ENCODE data around the gene PTPRD. TPM values are rescaled to one million over a fixed set of nuclear protein-coding genes. Genes with fewer than 3 reads are reported as not detected.

The PTPRD gene
- total RNA-seq, 1 experiment from 2014 or later: not detected

GRCh38 chr9:8567963-8568579, 2044.7 kb downstream of the PTPRD start:
- no TSS peak for BruUV-seq (replicated peaks)
- TF ChIP-seq CTCF (conservative IDR thresholded peaks at IDR 0.05; ENCODE audit: low read depth, low read length): no peak
- TF ChIP-seq EZH2 (IDR thresholded peaks at IDR 0.05; ENCODE audit: borderline replicate concordance, low read depth, low read length, poor library complexity, severe bottlenecking): no peak
- H3K4me3 ChIP-seq (ENCODE audit: low read depth, low read length, poor library complexity, severe bottlenecking): no peak overlapping the region
- ChIA-PET CTCF (no interaction called here), POLR2A (ENCODE audit: low non-redundant PET) (no interaction called here)
- H3K4me1 ChIP-seq (ENCODE audit: insufficient read depth, low read length, poor library complexity, severe bottlenecking): no peaks in the 10 kb centered on the region
- no peak for DNase-seq (ENCODE audit: low spot score)
- H3K9me3 ChIP-seq (ENCODE audit: low read depth, low read length, poor library complexity, severe bottlenecking): no peaks in the 10 kb centered on the region
- H3K27ac ChIP-seq (ENCODE audit: low read depth, low read length, poor library complexity, severe bottlenecking): no peak overlapping the region
- intact Hi-C loops (cut with micrococcal nuclease; ENCODE audit: unreplicated experiment): loop anchor here (10.0 kb wide), 1 partner anchor 57 kb away; no protein-coding TSS in a partner anchor
- H3K36me3 ChIP-seq (ENCODE audit: insufficient read depth, low read length, poor library complexity, severe bottlenecking): no peaks in the 10 kb centered on the region
- H3K27me3 ChIP-seq (replicated peaks; ENCODE audit: insufficient read depth, low read depth, low read length, poor library complexity): no peaks in the 10 kb centered on the region

GRCh38 chr9:8564960-8565359, 2047.8 kb downstream of the PTPRD start:
- CTCF ChIA-PET: no interaction called here
- DNase-seq (ENCODE audit: low spot score): no peak
- Histone ChIP-seq H3K27ac (ENCODE audit: low read depth, low read length, poor library complexity, severe bottlenecking) (no peak overlapping the region), H3K9me3 (ENCODE audit: low read depth, low read length, poor library complexity, severe bottlenecking) (no peaks in the 10 kb centered on the region), H3K4me3 (ENCODE audit: low read depth, low read length, poor library complexity, severe bottlenecking) (no peak overlapping the region), H3K27me3 (replicated peaks; ENCODE audit: insufficient read depth, low read depth, low read length, poor library complexity) (no peaks in the 10 kb centered on the region), H3K4me1 (ENCODE audit: insufficient read depth, low read length, poor library complexity, severe bottlenecking) (no peaks in the 10 kb centered on the region), H3K36me3 (ENCODE audit: insufficient read depth, low read length, poor library complexity, severe bottlenecking) (no peaks in the 10 kb centered on the region)
- POLR2A ChIA-PET (ENCODE audit: low non-redundant PET): no interaction called here
- TF ChIP-seq CTCF (conservative IDR thresholded peaks at IDR 0.05; ENCODE audit: low read depth, low read length): no peak
- no peak for TF ChIP-seq EZH2 (IDR thresholded peaks at IDR 0.05; ENCODE audit: borderline replicate concordance, low read depth, low read length, poor library complexity, severe bottlenecking)
- intact Hi-C loops (cut with micrococcal nuclease; ENCODE audit: unreplicated experiment): loop anchor here (10.0 kb wide), 1 partner anchor 60 kb away; no protein-coding TSS in a partner anchor
- BruUV-seq (replicated peaks): no TSS peak

- no peak for TF ChIP-seq CTCF (conservative IDR thresholded peaks at IDR 0.05; ENCODE audit: low read depth, low read length)
- TF ChIP-seq EZH2 (IDR thresholded peaks at IDR 0.05; ENCODE audit: borderline replicate concordance, low read depth, low read length, poor library complexity, severe bottlenecking): no peak
- Histone ChIP-seq H3K9me3 (ENCODE audit: low read depth, low read length, poor library complexity, severe bottlenecking) (no peaks in the 10 kb centered on the region), H3K27ac (ENCODE audit: low read depth, low read length, poor library complexity, severe bottlenecking) (no peak overlapping the region), H3K36me3 (ENCODE audit: insufficient read depth, low read length, poor library complexity, severe bottlenecking) (no peaks in the 10 kb centered on the region), H3K4me3 (ENCODE audit: low read depth, low read length, poor library complexity, severe bottlenecking) (no peak overlapping the region), H3K4me1 (ENCODE audit: insufficient read depth, low read length, poor library complexity, severe bottlenecking) (no peaks in the 10 kb centered on the region), H3K27me3 (replicated peaks; ENCODE audit: insufficient read depth, low read depth, low read length, poor library complexity) (no peaks in the 10 kb centered on the region)
- ChIA-PET POLR2A (ENCODE audit: low non-redundant PET) (no interaction called here), CTCF (no interaction called here)
- BruUV-seq (replicated peaks): no TSS peak
- no peak for DNase-seq (ENCODE audit: low spot score)
- intact Hi-C loops (cut with micrococcal nuclease; ENCODE audit: unreplicated experiment): loop anchor here (10.0 kb wide), 1 partner anchor 64 kb away; no protein-coding TSS in a partner anchor
Observed at GRCh38 chr9:8560560-8561525, 2052.0 kb downstream of the PTPRD start.
